ENCODE data around the gene PPP1R12A. TPM values are rescaled to one million over a fixed set of nuclear protein-coding genes. Genes with fewer than 3 reads are reported as not detected.

The PPP1R12A gene
- total and polyA plus RNA-seq, 4 donors = 13.2 to 250 (median 38.2) TPM

- 75 to 91% methylated on average over 1 of the region's 1 CpG for WGBS, 2 donors
- Histone ChIP-seq H3K27me3 (ENCODE audit: control insufficient read depth in 3 of 3, insufficient read depth in 3 of 3, low read length in 2 of 3) (no peaks in the 10 kb centered on the region), H3K4me3 (no peak overlapping the region), H3K36me3 (ENCODE audit: control insufficient read depth in 4 of 4, insufficient read depth in 4 of 4, low read length in 4 of 4) (peaks cover 0 to 4% (median 0%) of the 10 kb centered on the region in 4 donors), H3K9ac (ENCODE audit: insufficient read depth in 1 of 2, low read length in 2 of 2) (no peak overlapping the region), H3K27ac (ENCODE audit: low read depth in 1 of 2, low read length in 1 of 2) (no peak overlapping the region), H3K9me3 (ENCODE audit: control insufficient read depth in 4 of 4, insufficient read depth in 3 of 4, low read length in 3 of 4) (no peaks in the 10 kb centered on the region), H3K4me1 (ENCODE audit: control insufficient read depth in 5 of 5, insufficient read depth in 5 of 5, low read length in 5 of 5) (peaks cover 0 to 16% (median 4%) of the 10 kb centered on the region in 5 donors)
- DNase-seq (no peak), ATAC-seq (ENCODE audit: insufficient read depth, low FRiP score) (no peak)
- TF ChIP-seq CTCF (IDR thresholded peaks at IDR 0.05; ENCODE audit: control extremely low read depth, extremely low read depth) = no peak
Observed at GRCh38 chr12:79850610-79851299, 84.1 kb downstream of the PPP1R12A start.

- Histone ChIP-seq H3K9me3 (ENCODE audit: control insufficient read depth in 4 of 4, insufficient read depth in 3 of 4, low read length in 3 of 4) (no peaks in the 10 kb centered on the region), H3K4me1 (ENCODE audit: control insufficient read depth in 5 of 5, insufficient read depth in 5 of 5, low read length in 5 of 5) (peaks cover 0 to 16% (median 4%) of the 10 kb centered on the region in 5 donors), H3K4me3 (no peak overlapping the region), H3K9ac (ENCODE audit: insufficient read depth in 1 of 2, low read length in 2 of 2) (no peak overlapping the region), H3K36me3 (ENCODE audit: control insufficient read depth in 4 of 4, insufficient read depth in 4 of 4, low read length in 4 of 4) (peaks cover 0 to 10% (median 5%) of the 10 kb centered on the region in 4 donors), H3K27ac (ENCODE audit: low read depth in 1 of 2, low read length in 1 of 2) (peak overlapping the region in 1 of 2 donors; percentile 60), H3K27me3 (ENCODE audit: control insufficient read depth in 3 of 3, insufficient read depth in 3 of 3, low read length in 2 of 3) (no peaks in the 10 kb centered on the region)
- DNase-seq (peak; percentile 80 to 95 (median 94)), ATAC-seq (ENCODE audit: insufficient read depth, low FRiP score) (no peak)
- 24 to 38% methylated on average over 4 of the region's 4 CpGs for WGBS, 2 donors
- no peak for TF ChIP-seq CTCF (IDR thresholded peaks at IDR 0.05; ENCODE audit: control extremely low read depth, extremely low read depth)
Observed at GRCh38 chr12:79848339-79848738, 86.6 kb downstream of the PPP1R12A start.

- H3K27ac ChIP-seq (ENCODE audit: low read depth in 1 of 2, low read length in 1 of 2) = no peak overlapping the region
- ATAC-seq (ENCODE audit: insufficient read depth, low FRiP score) (no peak), DNase-seq (peak in 2 of 3 donors; percentile 13 to 36)
- no peak overlapping the region for H3K9ac ChIP-seq (ENCODE audit: insufficient read depth in 1 of 2, low read length in 2 of 2)
- no peaks in the 10 kb centered on the region for H3K27me3 ChIP-seq (ENCODE audit: control insufficient read depth in 3 of 3, insufficient read depth in 3 of 3, low read length in 2 of 3)
- H3K36me3 ChIP-seq (ENCODE audit: control insufficient read depth in 4 of 4, insufficient read depth in 4 of 4, low read length in 4 of 4) = peaks cover 0 to 14% (median 6%) of the 10 kb centered on the region in 4 donors
- H3K9me3 ChIP-seq (ENCODE audit: control insufficient read depth in 4 of 4, insufficient read depth in 3 of 4, low read length in 3 of 4) = no peaks in the 10 kb centered on the region
- TF ChIP-seq CTCF (IDR thresholded peaks at IDR 0.05; ENCODE audit: control extremely low read depth, extremely low read depth) = no peak
- 41 to 67% methylated on average over 1 of the region's 1 CpG for WGBS, 2 donors
- no peak overlapping the region for H3K4me3 ChIP-seq
- peaks cover 0 to 16% (median 4%) of the 10 kb centered on the region in 5 donors for H3K4me1 ChIP-seq (ENCODE audit: control insufficient read depth in 5 of 5, insufficient read depth in 5 of 5, low read length in 5 of 5)
Observed at GRCh38 chr12:79847417-79847816, 87.5 kb downstream of the PPP1R12A start.
